ENCODE data around the gene VAV2.

- no peak for TF ChIP-seq BDP1 (IDR thresholded peaks at IDR 0.05; ENCODE audit: insufficient read depth, insufficient read length)
- no peak for TF ChIP-seq MCM5 (IDR thresholded peaks at IDR 0.05; ENCODE audit: low read depth)
- no peak for TF ChIP-seq NR1H2 (CRISPR knock-in tag; IDR thresholded peaks at IDR 0.05)
- no peak for TF ChIP-seq ZNF561 (CRISPR knock-in tag; conservative IDR thresholded peaks at IDR 0.05)
- TF ChIP-seq MYBL2 (IDR thresholded peaks at IDR 0.05; ENCODE audit: low read depth): no peak
- no peak for TF ChIP-seq MYBL2 (CRISPR knock-in tag; IDR thresholded peaks at IDR 0.05; ENCODE audit: borderline replicate concordance)
- TF ChIP-seq HNRNPH1 (optimal IDR thresholded peaks at IDR 0.05; ENCODE audit: low read depth, low read length): no peak
- no peak for TF ChIP-seq JUND (IDR thresholded peaks at IDR 0.05; ENCODE audit: borderline replicate concordance, low read depth, low read length)
- no peak for TF ChIP-seq JUND (tag; IDR thresholded peaks at IDR 0.05; ENCODE audit: borderline replicate concordance, low read depth, low read length)
Observed at GRCh38 chr9:133784731-133785561, 207.2 kb downstream of the VAV2 start.

All from K562 (cell line).